ENCODE results near the gene DMRTC2.

GRCh38 chr19:41810301-41810700, 34.5 kb upstream of the DMRTC2 start:
- TF ChIP-seq POLR2A (IDR thresholded peaks at IDR 0.05) (no peak), CTCF (IDR thresholded peaks at IDR 0.05) (no peak)

Data from thyroid gland (tissue), 4 donors.